GM18867 (cell line): Measurements from ENCODE around the gene ROBO2.

ENCODE experiments used
- ATAC-seq: cut with Tn5 transposase; IDR thresholded peaks from one replicate; pipeline ENCODE4 v1.9.1; 2021; ENCODE audit warnings: mild to moderate bottlenecking, moderate library complexity; ENCODE audit not compliant: unreplicated experiment

ROBO2 gene

GRCh38 chr3:77541203-77541922 is 501.5 kb downstream of the ROBO2 start:
- ATAC-seq: no peak

- ATAC-seq: no peak
These were observed 506.3 kb downstream of the ROBO2 start for GRCh38 chr3:77546246-77546645.

- no peak for ATAC-seq
These were observed 509.1 kb downstream of the ROBO2 start for GRCh38 chr3:77549034-77549433.

GRCh38 chr3:77553240-77553639 is 513.3 kb downstream of the ROBO2 start:
- ATAC-seq: no peak

GRCh38 chr3:77562089-77562488 is 522.2 kb downstream of the ROBO2 start:
- ATAC-seq: no peak

- ATAC-seq: no peak
These were observed 523.1 kb downstream of the ROBO2 start for GRCh38 chr3:77563012-77563411.

- ATAC-seq: no peak
These were observed 526.2 kb downstream of the ROBO2 start for GRCh38 chr3:77566055-77566454.

GRCh38 chr3:77571971-77572715 is 532.2 kb downstream of the ROBO2 start:
- ATAC-seq: no peak

GRCh38 chr3:77577264-77577663 is 537.4 kb downstream of the ROBO2 start:
- no peak for ATAC-seq

- ATAC-seq: no peak
These were observed 546.3 kb downstream of the ROBO2 start for GRCh38 chr3:77586216-77586615.

GRCh38 chr3:77588863-77589262 is 549.0 kb downstream of the ROBO2 start:
- no peak for ATAC-seq

- no peak for ATAC-seq
These were observed 550.3 kb downstream of the ROBO2 start for GRCh38 chr3:77590191-77590590.

- no peak for ATAC-seq
These were observed 555.5 kb downstream of the ROBO2 start for GRCh38 chr3:77595371-77595870.

GRCh38 chr3:77599948-77600347 is 560.0 kb downstream of the ROBO2 start:
- no peak for ATAC-seq

- no peak for ATAC-seq
These were observed 562.0 kb downstream of the ROBO2 start for GRCh38 chr3:77601823-77602415.

GRCh38 chr3:77602722-77603121 is 562.8 kb downstream of the ROBO2 start:
- no peak for ATAC-seq

- ATAC-seq: no peak
These were observed 565.4 kb downstream of the ROBO2 start for GRCh38 chr3:77605308-77605707.

GRCh38 chr3:77605865-77606264 is 566.0 kb downstream of the ROBO2 start:
- no peak for ATAC-seq

- ATAC-seq: no peak
These were observed 566.5 kb downstream of the ROBO2 start for GRCh38 chr3:77606372-77606771.

- ATAC-seq: no peak
These were observed 578.8 kb downstream of the ROBO2 start for GRCh38 chr3:77618686-77619085.

GRCh38 chr3:77620009-77620408 is 580.1 kb downstream of the ROBO2 start:
- ATAC-seq: no peak

- no peak for ATAC-seq
These were observed 583.6 kb downstream of the ROBO2 start for GRCh38 chr3:77623500-77623899.
